ENCODE data around the gene LINC00237.

Gene LINC00237

DNA sequence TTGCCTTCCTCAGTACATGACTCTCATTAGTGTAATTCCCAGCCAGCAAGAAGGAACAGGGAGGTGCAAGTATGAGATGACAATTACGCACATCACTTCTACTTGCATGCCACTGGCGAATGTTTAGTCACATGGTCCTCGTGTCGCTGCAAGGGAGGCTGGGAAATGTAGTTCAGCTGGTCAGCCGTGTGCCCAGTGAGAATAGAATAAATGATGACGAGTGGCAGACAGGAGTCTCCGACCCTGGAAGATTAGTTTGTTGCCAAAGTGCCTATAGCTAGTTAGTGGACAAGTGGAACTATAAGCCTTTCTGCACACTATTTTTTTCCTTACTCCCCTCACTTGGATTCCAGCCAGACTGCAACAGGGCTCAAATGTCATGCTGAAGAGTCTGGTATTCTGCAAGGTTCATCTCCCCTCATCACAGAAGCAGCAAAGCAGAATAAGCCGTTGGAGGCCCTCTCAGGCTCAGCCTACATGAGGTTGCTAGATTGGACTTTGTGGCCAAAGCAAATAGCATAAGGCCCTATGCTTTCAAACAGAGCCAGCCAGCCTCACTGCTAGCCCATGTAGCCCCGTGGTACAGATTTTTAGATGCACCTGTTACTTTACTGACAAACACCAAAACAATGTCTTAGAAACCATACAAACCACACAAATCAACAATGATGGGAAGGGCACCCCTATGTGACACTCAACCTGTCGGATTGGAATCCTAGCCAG lies 9.7 kb downstream of the LINC00237 start:
- no peak for DNase-seq (ENCODE audit: low read depth in 2 of 2)

DNA sequence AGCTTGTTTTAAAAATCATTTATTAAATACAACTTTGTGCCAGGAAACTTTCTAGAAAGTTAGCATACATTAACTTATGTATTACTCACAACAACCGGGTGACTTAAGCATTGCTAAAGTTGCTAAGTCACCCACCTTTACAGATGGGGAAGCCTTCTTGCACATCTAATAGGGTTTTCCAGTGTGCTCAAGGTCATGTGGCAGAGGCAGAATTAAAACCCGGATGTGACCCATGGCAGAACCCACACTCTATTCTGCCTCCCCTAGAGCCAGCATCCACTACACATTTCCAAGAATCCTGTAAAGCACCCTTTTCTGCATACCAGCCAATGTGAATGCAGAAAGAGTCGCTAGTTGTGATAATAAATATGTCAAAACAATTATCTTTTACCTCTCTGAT lies 13.4 kb downstream of the LINC00237 start:
- no peak for DNase-seq (ENCODE audit: low read depth in 2 of 2)

DNA sequence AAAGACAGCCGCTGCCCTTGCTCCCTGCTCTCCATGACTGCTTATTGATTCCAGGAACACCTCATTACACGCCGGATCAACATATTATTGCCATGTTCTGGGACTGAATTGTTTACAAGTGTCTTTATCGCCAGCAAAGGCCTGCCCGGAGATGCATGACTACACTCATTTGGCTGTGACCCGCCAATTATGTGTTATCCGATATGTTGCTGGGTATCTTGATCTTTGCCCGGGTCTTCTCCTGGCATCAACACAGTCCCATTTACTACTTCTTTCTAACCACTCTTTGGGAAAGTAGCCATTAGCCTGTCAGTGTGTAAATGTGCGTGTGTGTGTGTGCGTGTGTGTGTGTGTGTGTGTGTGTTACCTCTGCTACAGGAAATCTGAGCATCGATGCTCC lies 15.4 kb downstream of the LINC00237 start:
- no peak for DNase-seq (ENCODE audit: low read depth in 2 of 2)

DNA sequence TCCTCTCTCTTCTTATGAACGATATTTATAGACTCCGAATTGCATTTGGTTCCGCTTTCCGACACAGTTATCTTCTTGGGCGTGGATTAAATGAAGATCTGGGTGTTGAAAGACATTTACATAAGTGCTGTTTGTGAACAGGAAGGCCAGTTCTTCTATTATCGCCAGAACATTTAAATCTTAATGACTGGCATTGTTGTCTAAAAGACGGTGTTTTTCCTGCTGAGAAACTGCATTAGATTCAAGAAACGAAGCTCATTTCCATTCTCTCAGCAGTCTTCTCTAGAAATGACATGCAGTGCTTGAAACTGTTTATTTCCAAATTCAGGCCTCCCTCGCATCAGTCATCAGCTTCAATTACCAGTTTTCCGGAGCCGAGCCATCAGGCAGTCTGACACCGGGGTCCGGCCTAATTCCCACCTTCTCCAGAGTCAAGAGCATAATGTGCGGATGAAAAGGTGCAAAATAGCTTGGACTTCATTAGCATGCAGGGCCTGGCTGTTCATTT lies 16.0 kb downstream of the LINC00237 start:
- no peak for DNase-seq (ENCODE audit: low read depth in 2 of 2)

DNA sequence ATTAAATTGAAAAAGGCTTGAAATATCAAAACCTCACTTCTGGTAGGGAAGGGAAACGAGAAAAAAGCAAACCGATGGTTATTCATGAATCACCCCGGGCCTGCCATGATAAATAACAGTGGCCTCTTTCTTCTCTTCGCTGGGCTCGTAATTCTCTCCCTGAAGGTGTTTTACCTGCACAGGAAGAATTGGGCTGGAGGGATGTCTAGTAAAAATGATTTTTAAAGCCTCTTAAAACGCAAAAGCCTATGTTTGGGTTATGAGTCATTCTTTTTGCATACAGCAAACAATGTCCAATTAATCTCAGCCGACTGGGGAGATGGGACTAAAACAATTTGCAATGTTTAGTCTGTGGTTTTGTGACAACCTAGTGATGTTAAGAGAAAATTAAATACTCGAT lies 16.8 kb downstream of the LINC00237 start:
- no peak for DNase-seq (ENCODE audit: low read depth in 2 of 2)

DNA sequence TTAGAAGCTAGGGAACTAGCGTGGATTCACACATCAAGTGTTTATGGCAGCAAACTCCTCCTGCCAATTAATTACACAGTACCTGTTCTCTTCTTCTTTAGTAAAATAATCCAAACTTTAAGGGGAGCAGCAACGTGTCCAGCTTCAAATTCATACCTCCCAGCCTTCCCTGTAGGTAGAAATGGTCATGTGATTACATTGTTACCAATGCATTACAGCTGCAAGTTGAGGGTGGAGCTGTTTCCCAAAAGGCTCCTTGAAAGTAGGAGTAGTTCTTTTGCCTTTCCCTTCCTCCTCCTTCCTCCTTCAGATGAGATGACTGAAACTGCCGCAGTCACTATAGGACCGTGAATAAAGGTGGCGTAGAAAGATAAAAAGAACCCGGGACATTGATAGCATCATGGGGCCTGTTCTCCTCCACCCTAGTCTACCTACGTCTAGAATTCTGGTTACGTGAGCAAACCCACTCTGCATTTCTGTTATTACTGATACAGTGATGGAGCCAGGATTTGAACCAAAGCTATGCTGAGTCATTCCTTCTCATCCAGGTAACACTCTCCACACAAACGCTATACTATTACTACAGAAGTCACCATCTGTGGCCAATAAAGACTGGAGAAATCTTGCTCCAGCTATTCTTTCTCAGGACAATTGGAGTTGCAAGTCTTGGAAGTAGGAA lies 18.2 kb downstream of the LINC00237 start:
- no peak for DNase-seq (ENCODE audit: low read depth in 2 of 2)

GRCh38 chr20:21083825-21084325 lies 22.3 kb downstream of the LINC00237 start:
- DNase-seq (ENCODE audit: low read depth in 2 of 2): no peak

GRCh38 chr20:21082584-21082983 lies 23.6 kb downstream of the LINC00237 start:
- no peak for DNase-seq (ENCODE audit: low read depth in 2 of 2)

GRCh38 chr20:21077809-21078345 lies 28.3 kb downstream of the LINC00237 start:
- no peak for DNase-seq (ENCODE audit: low read depth in 2 of 2)

- no peak for DNase-seq (ENCODE audit: low read depth in 2 of 2)
Measured at GRCh38 chr20:21076073-21076472, 30.1 kb downstream of the LINC00237 start.

DNA sequence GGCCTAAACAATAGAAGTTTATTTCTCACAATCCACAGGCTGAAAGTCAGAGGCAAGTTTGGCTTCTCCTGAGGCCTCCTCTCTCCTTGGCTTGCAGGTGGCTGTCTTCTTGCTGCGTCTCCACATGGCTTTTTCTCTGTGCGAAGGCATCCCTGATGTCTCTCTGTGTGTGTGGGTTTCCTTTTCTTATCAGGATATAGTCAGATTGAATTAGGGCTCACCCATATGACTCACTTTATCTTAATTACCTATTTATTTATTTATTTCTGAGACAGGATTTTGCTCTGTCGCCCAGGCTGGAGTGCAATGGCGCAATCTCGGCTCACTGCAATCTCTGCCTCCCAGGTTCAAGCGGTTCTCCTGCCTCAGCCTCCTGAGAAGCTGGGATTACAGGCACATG lies 30.7 kb downstream of the LINC00237 start:
- DNase-seq (ENCODE audit: low read depth in 2 of 2): no peak

- no peak for DNase-seq (ENCODE audit: low read depth in 2 of 2)
Measured at GRCh38 chr20:21074605-21075336, 31.4 kb downstream of the LINC00237 start.

DNA sequence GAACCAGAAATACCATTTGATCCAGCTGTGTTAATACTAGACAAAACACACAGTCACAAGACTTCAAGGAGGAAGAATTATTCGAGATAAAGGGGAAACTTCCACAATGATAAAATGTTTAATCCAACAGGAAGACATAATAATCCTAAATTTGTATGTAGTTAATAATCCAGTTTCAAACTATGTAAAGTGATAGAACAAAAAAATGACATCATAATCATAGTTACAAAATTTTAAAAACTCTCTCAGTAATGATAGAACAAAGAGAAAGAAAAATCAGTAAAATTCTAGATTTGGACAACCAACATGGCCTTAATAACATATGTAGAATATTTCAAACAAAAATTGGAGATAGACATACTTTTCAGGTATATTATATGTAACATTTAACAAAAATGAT lies 38.9 kb downstream of the LINC00237 start:
- no peak for DNase-seq (ENCODE audit: low read depth in 2 of 2)

DNA sequence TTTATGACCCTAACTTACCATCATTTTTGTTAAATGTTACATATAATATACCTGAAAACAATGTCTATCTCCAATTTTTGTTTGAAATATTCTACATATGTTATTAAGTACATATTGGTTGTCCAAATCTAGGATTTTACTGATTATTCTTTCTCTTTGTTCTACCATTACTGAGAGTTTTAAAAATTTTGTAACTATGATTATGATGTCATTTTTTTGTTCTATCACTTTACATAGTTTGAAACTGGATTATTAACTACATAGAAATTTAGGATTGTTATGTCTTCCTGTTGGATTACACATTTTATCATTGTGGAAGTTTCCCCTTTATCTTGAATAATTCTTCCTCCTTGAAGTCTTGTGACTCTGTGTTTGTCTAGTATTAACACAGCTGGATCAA lies 41.2 kb downstream of the LINC00237 start:
- DNase-seq (ENCODE audit: low read depth in 2 of 2): no peak

DNA sequence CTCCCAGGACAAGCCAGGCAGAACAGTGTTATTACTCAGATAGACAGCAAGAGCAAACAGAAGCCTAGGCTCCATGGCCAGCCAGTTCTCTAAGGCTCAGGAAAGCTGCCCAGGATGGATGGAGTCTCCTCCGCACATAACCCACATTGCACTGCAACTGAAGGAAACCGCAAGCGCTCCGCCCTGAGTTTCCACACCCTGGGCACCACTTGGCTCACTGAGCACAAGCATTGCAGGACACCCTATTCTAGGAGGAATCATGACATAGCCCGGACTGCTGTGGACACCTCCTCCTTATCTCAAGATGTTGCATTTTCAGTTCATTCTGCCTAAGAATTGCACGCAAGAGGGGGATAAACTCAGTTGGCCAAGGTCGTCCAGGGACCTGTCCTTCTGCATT lies 42.9 kb downstream of the LINC00237 start:
- no peak for DNase-seq (ENCODE audit: low read depth in 2 of 2)

DNA sequence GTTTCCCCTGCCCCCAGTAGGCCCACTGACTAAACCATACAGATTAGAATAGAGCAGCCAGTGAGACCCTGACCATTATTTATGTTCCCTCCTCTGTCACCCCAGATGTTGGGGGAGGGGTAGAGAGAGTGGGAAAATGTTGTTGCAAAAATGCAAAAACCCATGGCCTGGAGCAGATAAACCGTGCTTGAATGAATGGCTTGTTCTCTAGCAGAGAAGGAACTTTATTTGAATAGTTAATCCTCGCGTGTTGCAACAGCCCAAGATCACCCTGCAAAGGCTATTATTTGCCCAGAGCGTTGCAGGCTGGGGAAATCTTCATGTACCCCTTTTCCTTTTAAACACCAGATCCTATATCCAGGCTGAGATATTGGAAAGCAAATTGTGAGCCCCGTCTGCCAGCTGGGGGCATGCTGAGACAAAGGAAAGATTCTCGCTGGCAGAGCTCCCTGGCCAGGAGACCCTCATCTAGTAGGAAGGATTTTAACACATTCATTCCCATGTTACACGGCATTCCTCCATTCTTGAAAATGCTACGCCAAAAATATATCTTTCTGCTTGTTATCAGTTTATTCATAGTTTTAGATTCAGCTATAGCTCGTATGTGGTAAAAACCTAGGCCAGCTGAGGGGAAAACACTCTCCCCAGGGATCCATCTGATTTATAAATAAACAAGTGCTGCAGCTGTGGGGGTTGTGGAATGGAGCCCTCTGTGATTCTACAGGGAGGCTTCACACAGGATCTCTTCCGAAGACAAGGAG lies 53.0 kb downstream of the LINC00237 start:
- DNase-seq (ENCODE audit: low read depth in 2 of 2): no peak

DNA sequence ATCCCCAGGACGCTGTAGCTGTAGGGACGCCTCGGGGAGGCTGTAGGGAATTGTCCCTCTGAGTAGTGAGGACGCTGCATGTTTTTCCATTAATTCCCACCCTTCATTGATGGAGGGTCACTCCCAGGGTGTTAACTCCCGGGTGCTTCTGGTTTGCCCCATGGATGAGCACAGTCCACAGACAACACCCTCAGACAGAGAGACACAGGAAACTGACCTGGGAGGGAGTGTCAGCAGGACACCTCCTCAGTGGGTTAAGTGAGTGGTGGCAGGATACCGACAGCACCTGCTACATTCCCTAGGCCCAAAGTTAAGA lies 53.5 kb downstream of the LINC00237 start:
- DNase-seq (ENCODE audit: low read depth in 2 of 2): no peak

DNA sequence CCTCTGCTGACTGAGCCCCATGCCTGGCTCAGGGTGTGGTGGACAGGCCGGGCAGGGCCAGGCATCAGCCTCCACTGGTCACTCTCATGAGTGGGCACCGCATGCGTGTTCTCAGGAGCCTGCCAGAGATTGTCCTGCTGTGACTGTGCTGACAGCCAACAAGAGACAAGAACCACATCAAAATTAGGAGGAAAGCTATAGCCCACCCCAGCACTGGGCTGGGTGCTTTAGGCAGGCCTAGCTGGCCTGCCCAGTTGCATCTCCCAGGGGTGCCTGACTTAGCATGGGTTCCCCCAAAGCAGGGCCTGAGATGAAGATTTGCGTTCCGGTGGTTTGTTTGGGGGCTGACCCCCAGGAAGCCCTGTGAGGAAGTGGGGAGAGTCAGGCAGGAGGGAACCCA lies 53.9 kb downstream of the LINC00237 start:
- no peak for DNase-seq (ENCODE audit: low read depth in 2 of 2)

DNA sequence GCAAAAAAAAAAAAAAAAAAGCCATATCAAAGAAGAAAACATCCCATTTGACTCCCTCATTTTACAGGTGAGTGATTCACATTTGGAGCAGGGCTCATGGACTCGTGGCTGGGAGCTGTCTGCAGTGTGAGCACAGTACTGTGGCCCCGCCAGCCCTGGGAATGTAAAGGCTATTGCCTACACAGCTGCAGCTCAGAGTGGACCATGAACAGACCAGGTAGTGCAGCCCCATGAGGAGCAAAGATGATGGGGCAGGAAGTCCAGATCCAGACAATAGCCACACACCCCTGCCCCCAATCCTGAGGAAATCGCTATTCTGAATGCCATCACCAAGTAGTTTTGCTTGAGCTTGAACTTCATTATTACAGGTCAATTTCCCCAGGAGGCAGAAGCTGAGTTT lies 55.4 kb downstream of the LINC00237 start:
- DNase-seq (ENCODE audit: low read depth in 2 of 2): no peak

DNA sequence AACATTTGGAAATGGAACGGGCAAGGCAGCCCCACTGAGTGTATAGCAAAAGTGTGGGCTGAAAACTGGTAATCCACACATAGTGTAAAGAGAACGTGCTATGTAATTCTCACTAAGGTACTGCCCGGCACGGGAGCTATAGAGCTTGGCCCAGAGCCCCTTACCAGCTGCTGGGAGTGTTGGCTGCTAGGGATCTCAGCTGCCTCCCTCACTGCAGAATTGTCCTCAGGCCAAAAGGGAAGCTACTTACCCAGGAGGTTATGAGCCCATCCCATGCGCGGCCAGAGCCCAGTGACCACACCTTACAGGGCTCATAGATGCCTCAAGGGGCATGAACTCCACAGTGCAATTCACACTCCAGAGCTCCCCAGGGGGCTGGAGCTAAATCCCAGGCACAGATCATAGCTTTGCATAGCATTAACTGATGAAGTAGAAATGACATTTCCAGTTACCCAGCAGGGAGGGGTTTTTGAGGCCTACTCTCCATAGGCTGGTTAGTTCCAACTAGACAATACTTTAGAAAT lies 56.8 kb downstream of the LINC00237 start:
- no peak for DNase-seq (ENCODE audit: low read depth in 2 of 2)

GRCh38 chr20:21048841-21049273 lies 57.3 kb downstream of the LINC00237 start:
- DNase-seq (ENCODE audit: low read depth in 2 of 2): peak; percentile 15 to 55

Measured in stimulated activated CD4-positive, alpha-beta T cell treated with anti-CD3 and anti-CD28 coated beads, Interleukin-12 subunit alpha, Interleukin-12 subunit beta, amount 100 ng/mL, for 24 hours (primary cell).